Measurements from ENCODE around the gene RIT1. TPM values are rescaled to one million over a fixed set of nuclear protein-coding genes. Genes with fewer than 3 reads are reported as not detected.

The RIT1 gene
- total RNA-seq, 1 donor from 2014 or later, result 33.1 TPM

GRCh38 chr1:155859881-155860871 lies 51.0 kb downstream of the RIT1 start:
- intact Hi-C loops (cut with micrococcal nuclease), result loop anchor here (1.0 to 10.0 kb wide), 14 partner anchors 33 to 1639 kb away; partner anchors contain the start of genes ARHGEF2, ASH1L, FDPS and KHDC4

DNA sequence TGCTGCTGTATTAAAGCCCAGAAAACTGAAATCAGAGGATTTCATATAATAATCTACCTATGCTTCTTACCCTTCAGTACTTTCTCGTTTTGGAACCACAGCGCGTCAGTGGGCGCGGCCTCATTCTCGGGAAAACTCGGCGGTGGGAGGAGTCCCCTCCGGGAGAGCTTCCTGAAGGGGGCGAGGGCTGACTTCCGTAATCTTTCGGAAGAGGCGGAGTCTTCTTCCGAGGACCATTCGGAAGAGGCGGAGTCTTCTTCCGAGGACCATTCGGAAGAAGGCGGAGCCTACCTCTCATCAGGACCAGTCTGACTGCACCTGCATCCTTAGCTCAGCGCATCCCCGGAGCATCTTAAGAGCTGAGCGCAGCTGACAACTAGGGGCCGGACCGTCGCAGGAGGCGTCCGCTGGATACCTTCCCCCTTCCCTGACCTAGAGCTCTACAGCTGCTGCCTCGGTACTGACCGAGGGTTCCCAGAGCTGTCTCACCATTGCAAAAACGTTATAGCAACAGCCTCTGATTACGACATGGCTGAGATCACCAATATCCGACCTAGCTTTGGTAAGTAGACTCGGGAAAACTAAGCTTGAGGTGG lies 51.8 kb downstream of the RIT1 start, which contains the start of gene SYT11:
Gene SYT11, plus strand, starts transcription at position 334 of the 596 bp plus-strand sequence. Its CDS starts 195 bp downstream, at position 529.
- intact Hi-C loops (cut with micrococcal nuclease), result loop anchor here (1.0 to 10.0 kb wide), 12 partner anchors 52 to 1639 kb away; partner anchors contain the start of genes ASH1L, FDPS, KHDC4 and MEF2D

DNA sequence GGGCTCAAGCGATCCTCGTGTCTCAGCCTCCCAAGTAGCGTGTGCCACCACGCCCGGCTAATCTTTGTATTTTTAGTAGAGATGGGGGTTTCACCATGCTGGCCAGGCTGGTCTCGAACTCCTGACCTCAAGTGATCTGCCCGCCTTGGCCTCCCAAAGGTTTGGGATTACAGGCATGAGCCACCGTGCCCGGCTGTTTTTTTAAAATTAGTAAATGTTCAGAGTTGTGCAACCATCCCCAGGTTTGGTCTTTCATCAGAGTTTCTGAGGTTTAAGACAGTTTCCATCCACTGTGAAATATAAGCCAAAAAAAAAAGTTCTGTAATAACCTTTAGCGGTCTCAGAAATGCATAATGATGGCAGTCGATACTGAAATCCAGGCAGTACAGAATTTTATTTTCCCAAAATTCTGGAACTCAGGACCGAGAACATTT lies 52.3 kb downstream of the RIT1 start:
- intact Hi-C loops (cut with micrococcal nuclease), result loop anchor here (1.0 to 10.0 kb wide), 12 partner anchors 52 to 1638 kb away; partner anchors contain the start of genes ASH1L, FDPS, KHDC4 and MEF2D

- intact Hi-C loops (cut with micrococcal nuclease), result loop anchor here (1.0 to 10.0 kb wide), 10 partner anchors 164 to 885 kb away; partner anchors contain the start of genes ASH1L, CLK2, LAMTOR2 and MEF2D
Observed at GRCh38 chr1:155856975-155857930, 53.9 kb downstream of the RIT1 start, which contains the start of gene GON4L. Gene GON4L (minus strand): TSS chr1:155857214. CDS start chr1:155853780, 3,434 bp downstream.

- intact Hi-C loops (cut with micrococcal nuclease), result loop anchor here (5.0 to 10.0 kb wide), 5 partner anchors 294 to 886 kb away; partner anchors contain the start of genes ASH1L, MEF2D, MRPL24 and RUSC1
Observed at GRCh38 chr1:155856257-155856974, 54.7 kb downstream of the RIT1 start.

DNA sequence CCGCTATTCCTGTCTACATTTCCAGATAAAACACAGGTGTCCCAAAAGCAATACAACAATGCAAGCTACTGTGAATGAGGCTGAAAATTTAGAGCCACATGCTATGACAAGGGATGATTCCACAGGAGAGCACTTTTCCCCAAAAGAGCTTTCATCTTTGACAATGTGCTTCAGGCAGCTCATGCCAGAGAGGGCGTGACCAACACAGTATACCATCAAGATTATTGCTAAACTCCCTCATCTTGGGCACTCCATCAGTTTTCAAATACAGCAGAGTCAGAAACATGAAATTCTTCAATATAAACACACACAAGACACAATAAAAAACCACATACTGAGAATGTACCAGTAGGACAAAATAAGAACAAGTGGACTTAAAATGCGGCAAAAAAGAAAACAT lies 60.8 kb downstream of the RIT1 start:
- intact Hi-C loops (cut with micrococcal nuclease), result loop anchor here (10.0 kb wide), 1 partner anchor 654 kb away; the partner anchor contains the start of gene MEF2D

DNA sequence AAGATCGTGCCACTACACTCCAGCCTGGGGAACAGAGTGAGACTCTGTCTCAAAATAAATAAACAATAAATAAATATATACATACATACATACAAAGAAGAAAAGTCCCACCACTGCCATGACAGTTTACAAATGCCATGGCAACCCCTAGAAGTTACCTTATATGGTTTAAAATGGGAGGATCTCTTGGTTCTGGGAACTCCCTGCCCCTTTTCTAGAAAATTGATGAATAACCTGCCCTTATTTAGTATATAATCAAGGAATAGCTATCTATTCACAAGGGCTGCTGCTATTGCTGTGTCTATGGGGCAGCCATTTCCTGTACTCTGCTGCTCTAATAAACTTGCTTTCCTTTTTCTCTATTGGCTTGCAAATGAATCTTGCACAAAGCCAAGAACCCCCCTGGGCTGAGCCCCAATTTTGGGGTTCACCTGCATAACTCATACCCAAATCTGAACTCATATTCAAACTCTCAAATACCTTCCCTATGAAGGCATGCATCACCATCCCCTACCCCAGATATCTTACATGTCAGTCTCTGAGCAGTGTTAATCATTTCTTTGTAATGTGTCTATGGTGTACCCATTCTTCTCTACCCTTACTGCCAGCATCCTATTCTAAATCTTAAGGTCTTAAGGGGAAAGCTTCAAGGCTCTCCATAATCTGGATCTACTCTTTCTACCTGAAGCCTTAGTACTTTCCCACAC lies 63.2 kb downstream of the RIT1 start:
- intact Hi-C loops (cut with micrococcal nuclease), result no loop called here

Other genes with a start within 250 kb of the RIT1 start
- gene YY1AP1, start 222.6 kb downstream of the RIT1 start, total RNA-seq, result 81.0 and 82.8 TPM in 2 replicates
- gene DAP3, start 222.3 kb downstream of the RIT1 start, total RNA-seq, result 156 and 158 TPM in 2 replicates
- 85.8 and 90.6 TPM in 2 replicates for gene GON4L, start 54.1 kb downstream of the RIT1 start, total RNA-seq
- gene SYT11, start 51.8 kb downstream of the RIT1 start, total RNA-seq, result 38.3 and 38.8 TPM in 2 replicates
- gene KHDC4, start 23.1 kb upstream of the RIT1 start, total RNA-seq, result 67.8 and 70.6 TPM in 2 replicates
- not detected in 2 replicates for gene RXFP4, start 30.3 kb upstream of the RIT1 start, total RNA-seq
- gene ARHGEF2, start 67.2 kb upstream of the RIT1 start, total RNA-seq, result 181 and 188 TPM in 2 replicates
- gene SSR2, start 109.6 kb upstream of the RIT1 start, total RNA-seq, result 278 and 281 TPM in 2 replicates
- 39.0 and 40.6 TPM in 2 replicates for gene UBQLN4, start 142.4 kb upstream of the RIT1 start, total RNA-seq
- 62.0 and 62.1 TPM in 2 replicates for gene LAMTOR2, start 143.4 kb upstream of the RIT1 start, total RNA-seq
- 0.56 TPM in 1 of 2 replicates, not detected in the other for gene RAB25, start 149.8 kb upstream of the RIT1 start, total RNA-seq
- gene MEX3A, start 171.1 kb upstream of the RIT1 start, total RNA-seq, result 0.07 TPM in 1 of 2 replicates, not detected in the other
- 32.7 and 33.3 TPM in 2 replicates for gene LMNA, start 203.4 kb upstream of the RIT1 start, total RNA-seq
- 4.6 and 5.1 TPM in 2 replicates for gene SEMA4A, start 242.2 kb upstream of the RIT1 start, total RNA-seq

Data from T-helper 1 cell treated with Interleukin-12 subunit alpha and Interleukin-12 subunit beta and Interleukin-4 antibody, amounts not matched to agents 30 ng/mL and 1 ng/mL, for 36 hours (primary cell).